Upper lobe of left lung (tissue), 4 donors: Measurements from ENCODE around the gene TMEM165.

Experiments used
- CTCF ChIP-seq, 6 experiments: fragments of 450-650 bp in 4 of 6; fragments of 200-600 bp in 2 of 6; sonication (generic) in 2 of 6; IDR thresholded peaks; one replicate each; pipeline ENCODE4 v1.5.1; 2016 to 2019; ENCODE audit warnings: antibody characterized with exemption in 6 of 6
- EP300 ChIP-seq, 4 donors: sonication (generic); formaldehyde crosslinking; IDR thresholded peaks; one replicate each; pipeline ENCODE4 v1.5.1; 2017; ENCODE audit warnings: antibody characterized with exemption in 4 of 4, control low read depth in 2 of 4
- POLR2AphosphoS5 ChIP-seq, 2 donors: sonication (generic); formaldehyde crosslinking; IDR thresholded peaks; one replicate each; pipeline ENCODE4 v1.5.1; 2017; ENCODE audit warnings: antibody characterized with exemption in 2 of 2

- TF ChIP-seq POLR2AphosphoS5 (IDR thresholded peaks at IDR 0.05) (no peak), CTCF (IDR thresholded peaks at IDR 0.05) (no peak), EP300 (IDR thresholded peaks at IDR 0.05) (no peak)
These were observed 28.6 kb upstream of the TMEM165 start for GRCh38 chr4:55367084-55367722.
